HG03135 (cell line): ENCODE results near the gene CHRNA4.
"Not testable (repeated sequence)": the region's sequence is repeated elsewhere in the genome, so short reads cannot be mapped to it uniquely, and the experiment has no call there.

ENCODE experiments used
- ATAC-seq: cut with Tn5 transposase; IDR thresholded peaks from one replicate; pipeline ENCODE4 v1.9.1; 2021; ENCODE audit warnings: mild to moderate bottlenecking, moderate library complexity; ENCODE audit not compliant: unreplicated experiment

The CHRNA4 gene

DNA sequence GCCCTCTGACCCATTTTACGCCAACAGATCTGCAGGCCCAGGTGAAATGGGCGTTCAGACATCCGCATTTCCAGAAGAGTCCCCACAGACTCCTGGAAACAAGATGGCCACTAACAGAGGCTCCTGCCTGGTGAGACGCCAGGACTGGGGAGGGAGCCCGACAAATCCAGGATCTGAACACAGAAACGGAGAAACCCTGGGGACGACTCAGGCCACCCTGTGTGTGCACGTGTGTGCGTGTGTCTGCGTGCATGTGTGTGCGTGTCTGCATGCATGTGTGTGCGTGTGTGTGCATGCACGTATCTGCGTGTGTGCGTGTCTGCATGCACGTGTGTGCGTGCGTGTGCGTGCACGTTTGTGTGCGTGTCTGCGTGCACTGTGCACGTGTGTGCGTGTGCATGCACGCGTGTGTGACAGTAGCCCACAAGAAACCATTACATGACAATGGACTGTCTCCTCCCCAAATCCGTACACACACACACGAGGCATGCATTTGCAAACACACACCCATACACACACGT, 24.9 kb downstream of the CHRNA4 start:
- no peak for ATAC-seq

DNA sequence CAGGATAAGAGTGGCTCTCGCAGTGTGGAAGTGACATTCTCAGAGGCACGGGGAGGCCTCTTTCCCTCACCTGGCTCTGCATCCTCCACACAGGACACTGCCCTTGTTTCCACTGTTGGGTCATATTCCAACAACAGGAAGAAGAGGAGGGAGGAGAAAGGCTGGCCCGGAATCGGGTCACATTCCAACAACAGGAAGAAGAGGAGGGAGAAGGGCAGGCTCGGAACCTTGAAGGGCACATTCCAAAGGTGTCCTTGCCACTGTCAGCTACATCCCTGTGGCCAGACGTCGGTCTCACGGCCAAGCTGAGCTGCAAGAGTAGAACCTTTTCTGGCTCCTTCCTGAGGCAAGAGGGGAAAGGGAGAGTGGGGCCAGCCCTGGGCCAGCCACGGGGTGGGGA, 25.4 kb downstream of the CHRNA4 start:
- ATAC-seq: no peak

DNA sequence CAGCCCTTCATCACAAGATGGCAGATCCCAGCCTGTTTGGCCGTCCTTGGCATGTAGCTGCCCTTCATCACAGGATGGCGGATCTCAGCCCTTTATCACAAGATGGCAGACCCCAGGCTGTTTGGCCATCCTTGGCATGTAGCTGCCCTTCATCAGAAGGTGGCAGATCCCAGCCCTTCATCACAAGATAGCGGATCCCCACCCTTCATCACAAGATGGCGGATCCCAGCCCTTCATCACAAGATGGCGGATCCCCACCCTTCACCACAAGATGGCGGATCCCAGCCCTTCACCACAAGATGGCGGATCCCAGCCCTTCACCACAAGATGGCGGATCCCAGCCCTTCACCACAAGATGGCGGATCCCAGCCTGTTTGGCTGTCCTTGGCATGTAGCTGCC, 26.1 kb downstream of the CHRNA4 start:
- ATAC-seq: not testable (repeated sequence)

DNA sequence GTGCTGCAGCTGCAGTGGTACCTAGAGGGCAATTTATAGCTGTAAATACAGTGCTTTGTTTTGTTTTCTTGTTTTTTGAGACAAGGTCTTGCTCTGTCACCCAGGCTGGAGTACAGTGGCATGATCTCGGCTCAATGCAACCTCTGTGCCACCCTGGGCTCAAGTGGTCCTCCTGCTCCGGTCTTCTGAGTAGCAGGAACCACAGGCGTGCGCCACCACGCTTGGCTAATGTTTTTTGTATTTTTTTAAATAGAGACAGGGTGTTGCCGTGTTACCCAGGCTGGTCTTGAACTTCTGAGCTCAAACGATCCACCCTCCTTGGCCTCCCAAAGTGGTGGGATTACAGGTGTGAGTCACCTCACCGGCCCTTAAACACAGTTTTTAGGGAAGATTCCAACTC, 26.8 kb downstream of the CHRNA4 start:
- ATAC-seq: no peak

DNA sequence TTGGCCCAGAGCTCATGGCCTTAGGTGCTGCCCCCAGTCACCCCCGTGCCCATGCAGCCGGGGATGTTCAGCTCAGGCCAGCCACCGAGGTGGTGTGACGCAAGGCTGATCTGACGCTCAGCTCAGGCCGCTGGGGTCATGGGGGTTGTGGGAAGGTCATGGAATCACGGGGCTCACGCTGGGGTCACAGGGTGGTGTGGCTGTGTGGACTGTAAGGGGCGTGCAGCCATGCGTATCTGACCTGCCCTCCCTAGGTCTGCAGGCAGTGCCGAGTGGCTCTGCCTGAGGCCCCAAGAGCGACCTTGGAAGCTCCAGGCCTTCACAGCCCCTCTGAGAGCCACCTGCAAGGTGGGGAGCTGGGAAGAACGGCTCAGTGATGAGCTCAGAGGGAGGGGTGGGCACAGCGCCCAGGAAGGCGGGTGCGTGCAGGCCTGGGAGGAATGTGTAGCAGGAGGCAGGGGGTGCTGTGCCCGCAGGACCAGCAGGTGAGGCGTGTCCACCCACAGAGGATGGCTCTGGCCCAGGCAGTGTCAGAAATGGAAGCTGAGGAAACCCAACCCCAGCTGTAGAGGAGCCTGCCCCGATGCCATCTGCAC, 27.8 kb downstream of the CHRNA4 start:
- ATAC-seq: no peak

DNA sequence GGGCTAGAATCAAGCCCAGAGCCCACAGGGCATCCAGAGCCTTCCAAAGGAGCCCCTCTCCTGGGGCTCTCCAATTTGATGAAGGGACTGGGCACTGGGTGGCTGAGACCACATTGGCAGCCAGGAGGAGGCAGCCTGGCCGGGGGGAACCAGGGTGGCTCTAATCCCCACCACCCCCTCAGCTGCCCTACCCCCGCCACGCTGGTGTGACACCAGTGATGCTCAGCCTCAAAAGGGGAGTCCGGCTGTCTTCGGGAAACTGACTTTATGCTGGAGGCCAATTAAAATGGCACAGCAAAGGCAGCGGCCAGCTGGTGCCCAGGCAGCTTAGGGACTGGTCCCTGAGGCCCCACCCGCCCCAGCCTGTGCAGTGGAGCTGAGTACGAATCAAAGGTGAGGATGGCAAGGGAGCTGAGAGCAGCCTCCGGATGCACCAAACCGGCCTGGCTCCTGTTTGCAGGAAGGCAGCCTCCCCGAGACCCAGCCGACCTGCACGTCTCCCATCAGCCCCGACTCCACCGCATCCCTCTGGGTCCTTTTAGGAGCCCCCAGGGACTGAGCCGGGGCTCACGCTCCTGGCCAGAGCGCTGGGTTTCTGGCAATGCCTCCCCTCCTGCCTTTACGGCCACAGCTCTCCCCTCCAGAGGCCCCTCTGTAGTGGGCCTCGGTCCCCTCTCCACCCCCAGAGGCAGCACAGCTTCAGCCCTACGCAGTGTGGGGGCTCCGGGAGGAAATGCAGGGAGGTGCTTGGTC, 28.5 kb downstream of the CHRNA4 start:
- no peak for ATAC-seq

DNA sequence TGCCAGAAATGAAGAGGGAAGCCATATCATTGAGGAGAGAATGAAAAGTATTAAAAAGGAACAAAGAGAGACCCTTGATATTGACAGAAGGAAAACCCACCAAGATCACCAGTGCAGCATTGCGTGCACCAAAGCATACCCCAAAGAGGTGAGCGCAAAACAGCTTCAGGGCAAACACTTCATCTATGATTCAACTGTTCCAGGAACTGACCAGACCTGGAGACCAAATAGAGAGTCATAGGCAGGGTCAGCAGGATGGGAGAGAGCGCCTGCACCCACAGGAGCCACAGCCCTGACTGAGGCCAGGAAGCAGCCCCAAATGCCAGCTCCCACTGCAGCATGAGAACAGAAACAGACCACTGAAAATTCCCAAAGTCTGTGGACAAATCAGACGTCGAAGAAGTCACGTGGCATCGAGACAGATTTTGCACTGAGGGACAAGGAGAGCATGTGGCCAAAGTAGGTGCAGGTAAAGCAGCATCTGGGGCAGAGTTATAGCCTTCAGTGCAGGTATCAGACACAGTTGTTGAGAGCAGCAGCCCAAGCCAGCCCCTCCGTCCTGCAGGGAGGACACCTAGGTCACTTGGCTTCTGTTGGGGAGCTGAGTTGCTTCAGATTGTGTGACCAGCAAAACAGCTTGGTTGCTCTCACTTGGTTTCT, 29.3 kb downstream of the CHRNA4 start:
- no peak for ATAC-seq

DNA sequence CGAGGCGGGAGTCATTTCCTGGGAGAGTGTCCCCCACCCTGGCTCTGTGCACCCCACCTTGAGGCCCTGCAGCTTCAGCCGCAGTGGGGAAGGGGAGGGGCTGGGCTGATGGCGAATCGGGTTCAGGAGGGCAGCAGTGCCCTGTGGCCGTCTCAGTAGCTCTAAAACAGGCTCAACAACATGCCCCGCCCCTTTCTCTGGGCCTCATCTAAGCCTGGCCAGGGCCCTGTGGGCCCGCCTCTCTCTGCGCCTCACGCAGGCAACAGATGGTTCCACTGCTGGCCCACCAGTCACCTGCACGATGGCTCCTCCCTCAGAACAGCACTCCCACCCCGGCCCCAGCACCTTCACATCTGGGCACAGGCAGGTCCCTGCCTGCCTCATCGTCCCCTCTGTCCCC, 30.2 kb downstream of the CHRNA4 start:
- no peak for ATAC-seq

DNA sequence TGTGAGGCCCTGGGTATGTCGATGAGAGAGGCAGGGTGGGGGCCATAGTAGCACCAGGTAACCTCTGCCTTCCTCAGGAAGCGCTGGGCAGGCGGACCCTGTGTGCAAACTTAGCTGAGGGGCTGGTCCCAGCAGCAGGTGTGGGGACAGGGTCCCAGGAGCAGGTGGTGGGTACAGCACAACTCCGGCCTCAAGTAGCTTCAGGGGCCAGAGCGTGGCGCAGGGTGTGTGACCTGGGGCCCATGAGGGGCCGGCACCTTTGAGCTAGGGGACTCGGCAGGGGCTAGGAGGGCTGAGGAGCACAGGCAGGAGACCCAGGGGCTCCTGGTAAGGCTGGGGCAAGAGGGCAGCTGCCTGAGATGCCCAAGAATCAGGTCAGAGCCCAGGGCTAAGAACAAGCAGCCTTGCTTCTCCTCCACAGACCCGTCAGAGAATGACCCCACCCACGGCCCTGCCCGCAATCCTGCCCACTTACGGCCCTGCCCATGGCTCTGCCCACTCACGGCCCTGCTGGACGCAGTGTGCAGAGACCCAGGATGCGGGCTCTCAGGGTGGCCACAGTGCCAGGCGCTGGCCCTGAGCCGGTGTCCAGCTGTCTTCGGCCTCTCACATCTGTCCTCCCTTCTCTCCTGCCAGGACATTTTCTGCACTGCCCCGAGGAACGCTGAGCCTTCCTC, 30.9 kb downstream of the CHRNA4 start:
- ATAC-seq: no peak

DNA sequence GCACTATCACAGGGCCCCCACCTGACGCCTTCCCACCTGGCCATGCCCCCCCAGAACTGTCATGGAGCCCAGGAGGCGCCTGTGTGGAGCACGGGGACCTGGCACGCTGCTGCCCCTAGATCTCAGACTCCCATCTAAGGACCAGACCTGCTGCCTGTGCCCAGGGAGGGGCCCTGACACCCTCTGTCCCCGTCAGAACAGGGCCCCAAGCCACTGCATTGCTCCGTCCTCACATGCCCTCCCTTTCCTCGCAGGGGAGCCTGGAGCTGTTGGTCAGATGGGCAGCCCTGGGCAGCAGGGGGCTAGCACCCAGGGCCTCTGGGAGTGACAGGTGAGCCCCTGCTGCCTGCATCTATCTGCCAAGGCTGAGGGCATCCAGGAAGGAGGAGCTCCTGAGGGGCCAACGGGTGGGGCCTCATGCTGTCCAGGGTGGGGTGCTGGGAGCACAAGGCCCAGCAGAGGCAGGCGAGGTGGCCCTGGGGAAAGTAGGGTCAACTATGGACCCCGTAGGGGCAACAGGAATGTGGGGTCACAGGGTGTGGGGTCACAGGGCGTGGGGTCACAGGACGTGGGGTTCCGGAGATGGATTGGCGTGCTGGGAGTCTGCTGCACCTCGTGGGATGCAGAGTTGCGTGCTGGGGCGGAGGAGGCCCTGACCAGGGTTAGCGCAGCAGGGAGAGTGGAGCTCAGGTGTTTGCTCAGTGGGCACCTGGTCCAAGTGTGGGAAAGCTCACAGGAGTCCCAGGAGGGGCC, 31.6 kb downstream of the CHRNA4 start:
- ATAC-seq: no peak

DNA sequence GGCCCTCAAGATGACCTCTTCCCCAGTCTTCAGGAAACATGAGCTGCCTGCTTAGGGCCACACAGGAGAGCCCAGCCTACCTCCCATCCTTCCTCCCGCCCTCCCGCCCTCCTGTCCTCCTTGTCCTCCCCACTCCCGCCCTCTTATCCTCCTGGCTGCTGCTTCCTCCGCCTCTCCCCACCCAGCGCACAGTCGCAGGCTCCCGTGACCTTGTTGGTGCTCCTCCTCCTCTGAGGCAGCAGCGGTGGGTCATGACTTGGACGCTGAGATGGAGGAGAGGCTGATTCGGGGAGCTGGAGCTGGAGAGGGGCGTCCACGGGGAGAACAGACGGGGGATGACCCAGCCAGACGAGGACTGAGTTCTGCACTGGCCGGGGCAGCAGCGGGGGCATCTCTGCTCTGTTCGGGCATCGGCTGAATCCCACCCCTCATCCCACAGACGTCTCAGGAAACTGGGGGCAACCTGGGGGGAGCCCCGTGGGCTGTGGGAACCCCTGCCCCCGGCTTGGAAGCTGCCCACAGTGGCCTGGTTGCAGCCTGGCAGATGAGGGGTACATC, 32.4 kb downstream of the CHRNA4 start:
- ATAC-seq: no peak

DNA sequence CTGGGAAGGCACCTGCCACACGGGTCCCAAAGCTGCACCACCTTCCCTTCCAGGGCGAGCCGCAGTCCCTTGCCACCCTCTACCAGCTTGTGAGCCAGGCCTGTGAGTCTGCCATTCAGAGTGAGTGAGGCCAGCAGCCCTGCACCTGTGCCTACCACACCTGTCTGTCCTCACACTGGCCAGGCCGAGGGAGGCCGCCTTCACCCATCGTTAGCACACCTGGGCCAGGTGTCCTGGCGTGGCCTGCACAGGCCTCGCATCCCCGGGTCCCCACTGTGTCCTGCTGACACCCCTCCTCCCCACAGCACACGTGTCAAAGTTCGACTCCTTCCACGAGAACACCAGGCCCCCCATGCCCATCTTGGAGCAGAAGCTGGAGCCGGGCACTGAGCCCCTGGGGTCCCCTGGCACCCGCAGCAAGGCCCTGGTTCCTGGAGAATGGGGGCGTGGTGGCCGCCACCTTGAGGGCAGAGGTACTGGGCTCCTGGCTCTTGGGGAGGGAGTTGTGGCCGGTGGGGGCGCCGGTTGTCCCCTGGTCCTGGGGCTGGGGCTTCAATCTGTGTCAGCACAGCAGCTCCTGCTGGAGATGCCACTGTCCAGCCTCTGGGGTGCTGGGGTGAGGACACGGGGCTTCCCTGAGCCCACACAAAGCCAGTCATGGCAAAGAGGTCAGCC, 33.0 kb downstream of the CHRNA4 start:
- no peak for ATAC-seq

DNA sequence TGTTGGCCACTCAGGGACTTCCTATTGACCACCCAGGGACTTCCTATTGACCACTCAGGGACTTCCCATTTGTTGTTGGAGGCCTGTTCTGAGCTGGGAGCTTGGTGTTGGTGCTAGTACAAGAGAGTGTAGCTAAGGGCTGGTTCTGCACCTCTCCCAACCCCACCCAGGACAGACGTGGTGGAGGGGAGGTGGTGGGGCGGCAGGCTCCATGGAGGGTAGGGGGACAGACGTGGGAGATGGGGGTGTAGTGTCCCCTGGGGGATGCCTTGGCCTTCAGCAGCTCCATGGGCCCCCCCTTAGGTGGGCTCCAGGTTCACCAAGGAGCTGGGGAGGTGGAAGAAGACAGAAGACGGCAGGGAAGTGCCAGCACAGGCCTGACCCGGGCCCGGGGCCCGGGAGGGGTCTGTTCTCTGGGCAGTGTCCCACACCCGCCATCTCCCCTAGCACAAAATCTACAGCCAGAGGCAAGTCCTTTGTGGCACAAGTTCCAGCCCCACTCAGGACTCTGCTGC, 33.9 kb downstream of the CHRNA4 start:
- ATAC-seq: no peak

DNA sequence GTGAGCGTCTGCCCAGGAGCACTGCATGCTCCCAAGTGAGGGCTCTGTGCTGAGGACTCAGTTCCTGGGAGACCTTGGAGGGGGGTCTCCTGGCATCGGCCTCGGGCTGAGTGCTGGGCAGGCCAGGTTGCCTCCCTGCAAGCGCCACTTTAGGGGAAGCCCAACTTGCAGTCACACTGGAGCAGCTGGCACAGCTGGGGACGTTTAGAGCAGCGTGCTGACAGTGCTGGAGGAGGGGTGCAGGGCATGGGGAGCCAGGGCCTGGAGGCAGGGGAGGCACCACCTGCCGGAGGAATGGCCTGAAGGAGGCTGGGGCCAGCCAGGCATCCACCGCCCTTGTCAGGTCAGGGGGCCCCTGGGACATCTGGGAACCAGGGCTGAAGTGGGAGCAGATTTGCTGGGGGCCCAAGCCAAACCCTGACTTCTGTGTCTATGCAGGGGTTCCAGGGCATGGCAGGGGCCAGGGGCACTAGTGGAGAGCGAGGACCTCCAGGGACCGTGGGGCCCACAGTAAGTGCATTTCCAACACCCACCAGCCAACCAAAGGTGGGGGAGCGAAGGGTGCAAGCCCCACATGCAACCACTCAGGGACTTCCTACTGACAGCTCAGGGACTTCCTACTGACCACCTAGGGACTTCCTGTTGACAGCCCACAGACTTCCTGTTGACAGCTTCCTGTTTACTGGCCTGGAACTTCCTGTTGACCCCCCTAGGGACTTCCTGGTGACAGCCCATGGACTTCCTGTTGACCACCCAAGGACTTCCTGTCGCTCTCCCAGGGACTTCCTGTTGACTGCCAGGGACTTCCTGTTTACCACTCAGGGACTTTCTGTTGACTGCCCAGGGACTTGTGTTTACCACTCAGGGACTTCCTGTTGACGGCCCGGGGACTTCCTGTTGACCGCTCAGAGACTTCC, 34.6 kb downstream of the CHRNA4 start:
- ATAC-seq: no peak

DNA sequence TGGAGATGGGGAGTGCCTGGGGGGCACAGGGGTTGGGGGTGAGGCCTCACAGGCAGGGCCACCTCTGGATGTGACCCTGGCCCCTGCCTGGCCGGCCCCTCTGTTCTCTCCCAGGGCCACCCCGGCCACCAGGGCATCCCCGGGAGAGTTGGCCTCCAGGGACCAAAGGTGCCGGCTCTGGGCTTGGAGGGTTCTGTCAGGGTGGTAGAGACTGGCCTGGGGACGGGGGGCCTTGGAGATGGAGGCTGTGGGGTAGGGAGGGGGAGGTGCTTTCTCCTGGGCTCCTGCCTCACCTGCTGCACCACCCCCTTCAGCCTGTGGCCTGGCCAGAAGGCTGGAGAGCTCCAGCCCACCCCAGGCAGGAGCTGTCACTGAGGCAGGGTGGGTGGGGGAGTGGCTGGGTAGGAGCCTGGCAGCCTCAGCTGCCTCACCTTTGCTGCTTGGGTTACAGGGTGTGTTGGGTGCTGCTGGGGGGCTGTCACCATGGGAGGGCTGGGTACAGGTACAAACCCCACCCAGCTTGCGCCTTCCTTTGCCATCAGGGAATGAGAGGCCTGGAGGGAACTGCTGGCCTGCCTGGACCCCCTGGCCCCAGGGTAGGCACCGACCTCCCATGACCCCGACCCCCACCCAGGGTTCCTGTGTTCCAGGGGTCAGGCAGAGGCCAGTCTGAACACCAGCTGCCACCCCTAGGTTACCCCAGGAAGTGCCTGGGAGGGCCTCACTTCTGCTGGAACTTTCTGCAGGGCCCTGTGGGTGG, 35.4 kb downstream of the CHRNA4 start:
- no peak for ATAC-seq

DNA sequence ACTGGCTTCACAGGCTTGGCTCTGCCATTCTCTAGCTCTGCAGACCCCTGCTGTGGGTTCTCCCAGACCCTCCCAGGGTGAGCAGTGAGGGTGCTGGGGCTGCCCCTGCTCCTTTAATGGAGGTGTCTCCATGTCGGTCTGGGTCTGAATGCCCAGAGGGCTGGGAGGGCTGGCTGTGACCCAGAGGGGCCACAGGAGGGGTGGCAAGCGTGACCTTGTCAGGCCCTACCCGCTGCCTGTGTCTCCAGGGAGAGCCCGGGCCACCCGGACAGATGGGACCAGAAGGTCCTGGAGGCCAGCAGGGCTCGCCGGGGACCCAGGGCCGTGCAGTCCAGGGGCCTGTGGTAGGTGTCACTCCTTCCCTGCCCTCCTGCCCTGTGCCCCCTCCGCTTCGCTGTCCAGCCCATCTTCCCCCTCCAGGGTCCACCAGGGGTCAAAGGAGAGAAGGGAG, 36.1 kb downstream of the CHRNA4 start:
- no peak for ATAC-seq

DNA sequence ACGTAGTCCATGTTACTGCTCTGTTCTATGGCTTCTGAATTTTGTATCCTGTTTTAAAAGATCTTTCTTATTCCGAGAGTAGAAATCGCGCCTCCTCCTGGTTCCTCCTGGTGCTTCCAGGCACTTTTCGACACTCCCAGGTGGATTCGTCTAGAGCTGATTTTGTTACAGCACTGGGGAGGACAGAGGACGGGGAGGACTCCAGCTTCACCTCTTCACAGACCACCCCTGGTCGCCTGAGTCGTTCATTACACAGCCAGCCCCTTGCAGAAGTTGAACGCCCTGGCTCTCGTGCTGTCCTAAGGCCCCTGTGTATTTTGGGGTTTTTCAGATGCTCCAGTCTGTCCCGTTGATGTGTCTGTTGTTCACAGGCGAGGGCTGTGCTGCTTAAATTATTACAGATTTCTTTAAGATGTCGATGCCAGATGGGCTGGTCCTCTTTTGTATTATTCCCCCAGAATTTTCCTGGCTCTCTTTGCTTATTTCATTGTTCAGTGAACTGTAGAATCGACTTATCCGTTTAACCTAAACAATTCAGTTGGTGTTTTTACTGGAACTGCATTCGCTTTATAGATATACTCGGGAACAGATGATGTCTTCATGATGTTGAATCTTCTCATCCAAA, 37.7 kb downstream of the CHRNA4 start:
- no peak for ATAC-seq

DNA sequence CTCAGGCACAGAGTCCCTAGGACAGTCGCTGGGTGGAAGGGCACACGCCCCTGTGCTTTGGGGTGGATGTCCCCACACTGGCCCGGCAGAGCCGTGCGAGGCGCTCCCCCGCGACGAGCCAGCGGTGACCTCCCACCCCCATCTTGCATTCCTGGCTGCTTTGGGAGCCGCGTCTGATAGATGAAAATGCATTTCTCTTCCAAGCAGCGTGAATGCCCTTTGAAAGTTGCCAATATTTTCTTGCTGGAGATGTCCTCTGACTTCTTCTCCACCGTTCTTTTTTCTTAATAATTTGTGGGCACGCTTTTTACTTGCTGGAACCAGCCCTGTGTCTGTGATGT, 38.2 kb downstream of the CHRNA4 start:
- no peak for ATAC-seq
